ENCODE measurements around the gene ATP1A2.

The ATP1A2 gene

GRCh38 chr1:160085686-160086455, 29.7 kb upstream of the ATP1A2 start:
- no peak overlapping the region for H3K4me3 ChIP-seq (replicated peaks; ENCODE audit: low read depth, low read length)
- TF ChIP-seq CTCF (IDR thresholded peaks at IDR 0.05; ENCODE audit: low read depth, low read length, missing control alignments), result peak; percentile 94
- DNase-seq (ENCODE audit: extremely low read depth, low read depth), result no peak

GRCh38 chr1:160086456-160086892, 29.1 kb upstream of the ATP1A2 start:
- no peak overlapping the region for H3K4me3 ChIP-seq (replicated peaks; ENCODE audit: low read depth, low read length)
- DNase-seq (ENCODE audit: extremely low read depth, low read depth), result no peak
- no peak for TF ChIP-seq CTCF (IDR thresholded peaks at IDR 0.05; ENCODE audit: low read depth, low read length, missing control alignments)

GRCh38 chr1:160087118-160087662, 28.4 kb upstream of the ATP1A2 start:
- no peak for TF ChIP-seq CTCF (IDR thresholded peaks at IDR 0.05; ENCODE audit: low read depth, low read length, missing control alignments)
- no peak for DNase-seq (ENCODE audit: extremely low read depth, low read depth)
- no peak overlapping the region for H3K4me3 ChIP-seq (replicated peaks; ENCODE audit: low read depth, low read length)

- no peak for DNase-seq (ENCODE audit: extremely low read depth, low read depth)
- no peak overlapping the region for H3K4me3 ChIP-seq (replicated peaks; ENCODE audit: low read depth, low read length)
- no peak for TF ChIP-seq CTCF (IDR thresholded peaks at IDR 0.05; ENCODE audit: low read depth, low read length, missing control alignments)
Observed at GRCh38 chr1:160089883-160090282, 25.7 kb upstream of the ATP1A2 start.

- no peak for DNase-seq (ENCODE audit: extremely low read depth, low read depth)
- H3K4me3 ChIP-seq (replicated peaks; ENCODE audit: low read depth, low read length), result no peak overlapping the region
- no peak for TF ChIP-seq CTCF (IDR thresholded peaks at IDR 0.05; ENCODE audit: low read depth, low read length, missing control alignments)
Observed at GRCh38 chr1:160090760-160091159, 24.8 kb upstream of the ATP1A2 start.

GRCh38 chr1:160091666-160092223, 23.8 kb upstream of the ATP1A2 start:
- DNase-seq (ENCODE audit: extremely low read depth, low read depth), result no peak
- H3K4me3 ChIP-seq (replicated peaks; ENCODE audit: low read depth, low read length), result no peak overlapping the region
- TF ChIP-seq CTCF (IDR thresholded peaks at IDR 0.05; ENCODE audit: low read depth, low read length, missing control alignments), result no peak

Measured in HFF-Myc (cell line).